Activated naive CD8-positive, alpha-beta T cell treated with anti-CD3 and anti-CD28 coated beads, Interleukin-2, amount 50 U/mL, for 16 hours (primary cell): Measurements from ENCODE around the gene ATG16L2.
"Not testable (repeated sequence)": the region's sequence is repeated elsewhere in the genome, so short reads cannot be mapped to it uniquely, and the experiment has no call there.

Source experiments
- DNase-seq: peaks from one replicate; pipeline ENCODE4 v3.0.0-alpha.2; 2020; ENCODE audit warnings: low read depth, low spot score

ATG16L2 gene

DNA sequence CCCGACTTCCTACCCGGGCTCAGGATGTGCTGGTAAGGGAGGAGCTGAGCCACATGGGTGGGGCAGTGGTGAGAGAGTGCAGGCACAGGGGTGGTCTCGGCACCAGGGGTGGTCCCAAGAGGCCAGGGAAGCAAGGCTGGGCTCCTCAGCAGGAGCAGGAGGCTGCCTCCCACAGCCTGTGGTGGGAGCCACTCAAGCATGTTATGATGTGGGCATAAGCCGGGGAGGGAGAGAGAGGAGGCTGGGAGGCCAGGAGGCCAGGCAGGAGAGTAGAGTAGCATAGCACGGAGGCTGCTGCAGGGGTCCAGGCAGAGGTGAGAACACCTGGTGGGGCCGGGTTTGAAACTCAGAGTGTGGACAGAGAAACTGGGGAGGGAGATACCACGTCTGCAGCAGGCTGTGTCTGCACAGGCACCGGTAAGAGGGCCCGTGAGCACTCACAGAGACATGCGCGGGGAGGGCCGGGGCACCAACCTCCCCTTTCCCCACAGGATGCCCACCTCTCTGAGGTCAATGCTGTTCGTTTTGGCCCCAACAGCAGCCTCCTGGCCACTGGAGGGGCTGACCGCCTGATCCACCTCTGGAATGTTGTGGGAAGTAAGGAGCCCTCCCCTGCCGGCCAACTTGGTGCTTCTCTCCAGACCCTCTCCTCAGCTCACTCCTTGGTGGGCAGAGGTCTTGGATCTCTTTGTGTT, 10.7 kb downstream of the ATG16L2 start:
- DNase-seq = no peak

DNA sequence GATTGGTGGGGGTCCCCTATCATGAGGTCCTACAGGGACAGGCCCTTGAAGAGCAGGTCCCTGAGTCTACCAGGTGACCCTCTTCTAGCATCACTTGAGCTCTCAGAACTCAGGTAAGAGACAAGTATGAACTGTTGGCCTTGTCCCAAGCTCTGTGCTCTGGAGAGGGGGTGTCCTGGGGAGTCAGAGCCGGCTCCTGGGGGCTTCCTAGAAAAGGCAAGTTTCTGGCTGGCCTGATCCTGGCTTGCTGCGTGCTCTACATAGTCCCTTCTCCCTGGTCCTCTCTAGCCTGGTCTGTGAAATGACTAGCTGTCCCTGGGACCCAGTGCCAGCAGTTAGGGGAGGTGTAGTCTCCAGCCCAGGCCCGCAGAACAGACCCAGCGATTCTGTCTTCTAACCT, 11.4 kb downstream of the ATG16L2 start:
- DNase-seq = no peak

DNA sequence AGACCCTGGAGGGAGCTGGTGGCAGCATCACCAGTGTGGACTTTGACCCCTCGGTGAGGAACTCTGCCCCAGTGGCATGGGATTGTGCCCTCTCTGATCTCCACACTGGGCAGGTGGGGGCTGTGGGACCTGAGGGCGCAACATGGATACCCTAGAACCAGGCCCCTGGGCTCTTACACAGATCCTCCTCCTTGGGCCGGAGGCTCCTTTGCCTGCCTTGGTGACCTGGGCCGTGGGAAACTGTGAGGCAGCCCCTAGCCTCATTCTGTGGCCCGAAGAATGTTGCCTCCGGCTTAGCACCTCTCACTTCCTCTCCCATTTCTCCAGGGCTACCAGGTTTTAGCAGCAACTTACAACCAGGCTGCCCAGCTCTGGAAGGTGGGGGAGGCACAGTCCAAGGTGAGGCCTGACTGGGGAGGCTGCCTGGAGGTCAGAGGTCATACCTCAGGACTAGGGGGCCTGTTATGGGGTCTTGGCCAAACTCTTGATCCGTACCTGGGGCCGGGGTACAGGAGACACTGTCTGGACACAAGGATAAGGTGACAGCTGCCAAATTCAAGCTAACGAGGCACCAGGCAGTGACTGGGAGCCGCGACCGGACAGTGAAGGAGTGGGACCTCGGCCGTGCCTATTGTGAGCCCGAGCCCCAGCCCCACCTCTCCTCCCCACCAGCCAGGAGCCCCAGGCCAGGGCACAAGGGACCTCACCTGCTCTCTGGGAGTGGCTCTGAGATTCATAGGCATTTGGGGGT, 12.2 kb downstream of the ATG16L2 start:
- no peak for DNase-seq

DNA sequence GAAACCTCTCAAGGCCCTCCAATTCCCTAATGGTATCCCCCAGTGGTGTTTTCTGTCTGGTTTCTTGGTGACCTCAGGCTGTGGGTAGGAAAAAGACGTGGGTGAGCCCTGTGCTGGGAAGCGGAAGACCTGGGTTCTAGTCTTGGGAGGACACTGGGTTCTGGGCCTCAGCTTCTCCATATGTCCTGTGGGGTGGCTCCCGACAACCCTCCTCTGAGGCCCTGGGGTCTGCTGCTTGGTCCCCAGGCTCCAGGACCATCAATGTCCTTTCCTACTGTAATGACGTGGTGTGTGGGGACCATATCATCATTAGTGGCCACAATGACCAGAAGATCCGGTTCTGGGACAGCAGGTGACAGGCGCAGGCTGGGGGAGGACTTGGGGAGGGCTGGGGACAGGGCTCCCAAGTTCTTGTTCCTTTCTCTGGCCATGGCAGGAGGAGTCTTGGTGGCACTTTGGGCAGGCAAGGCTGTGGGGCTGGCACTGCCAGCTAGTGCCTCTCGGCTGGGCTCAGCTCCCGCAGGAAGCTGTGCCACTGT, 12.8 kb downstream of the ATG16L2 start:
- DNase-seq = no peak

DNA sequence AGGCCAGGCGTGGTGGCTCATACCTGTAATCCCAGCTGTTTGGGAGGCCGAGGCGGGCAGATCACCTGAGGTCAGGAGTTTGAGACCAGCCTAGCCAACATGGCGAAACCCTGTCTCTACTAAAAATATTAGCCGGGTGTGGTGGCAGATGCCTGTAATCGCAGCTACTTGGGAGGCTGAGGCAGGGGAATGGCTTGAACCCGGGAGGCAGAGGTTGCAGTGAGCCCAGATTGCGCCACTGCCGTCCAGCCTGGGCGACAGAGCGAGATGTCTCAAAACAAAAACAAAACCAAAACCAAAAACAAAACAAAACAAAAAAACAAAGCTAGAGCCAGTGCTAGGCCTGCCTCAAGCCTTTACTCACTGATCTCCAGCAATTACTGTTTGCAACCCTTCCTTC, 13.4 kb downstream of the ATG16L2 start:
- not testable (repeated sequence) for DNase-seq

DNA sequence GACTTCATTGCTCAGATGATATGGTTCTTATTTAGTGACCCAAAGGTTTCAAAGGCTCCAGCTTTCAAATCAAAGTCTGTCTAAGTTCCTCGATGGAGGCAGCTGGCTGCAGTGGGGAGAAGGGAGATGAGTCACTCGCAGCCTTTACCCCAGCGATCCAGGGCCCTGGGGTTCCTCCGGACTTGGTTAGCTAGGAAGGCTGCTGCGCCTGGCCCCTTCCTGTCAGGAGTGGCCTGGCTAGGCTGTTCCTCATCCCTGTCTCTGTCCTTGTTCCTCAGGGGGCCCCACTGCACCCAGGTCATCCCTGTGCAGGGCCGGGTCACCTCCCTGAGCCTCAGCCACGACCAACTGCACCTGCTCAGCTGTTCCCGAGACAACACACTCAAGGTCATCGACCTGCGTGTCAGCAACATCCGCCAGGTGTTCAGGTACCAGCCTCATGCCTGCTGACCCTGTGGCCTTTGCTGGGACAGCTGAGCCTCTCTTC, 13.9 kb downstream of the ATG16L2 start:
- DNase-seq = no peak

DNA sequence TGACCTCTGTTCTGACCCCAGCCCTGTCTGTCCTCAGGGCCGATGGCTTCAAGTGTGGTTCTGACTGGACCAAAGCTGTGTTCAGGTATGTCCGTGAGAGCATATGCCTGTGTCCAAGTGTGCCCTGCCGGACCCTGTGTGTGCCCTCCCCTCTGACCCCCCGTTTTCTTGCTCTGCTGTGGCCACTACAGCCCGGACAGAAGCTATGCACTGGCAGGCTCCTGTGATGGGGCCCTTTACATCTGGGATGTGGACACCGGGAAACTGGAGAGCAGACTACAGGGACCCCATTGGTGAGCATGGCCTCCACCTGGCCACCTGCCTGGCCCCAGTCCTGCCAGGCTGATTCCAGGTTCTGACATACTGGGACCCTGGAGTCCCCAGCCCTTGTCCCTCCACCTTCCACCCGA, 14.5 kb downstream of the ATG16L2 start:
- no peak for DNase-seq

DNA sequence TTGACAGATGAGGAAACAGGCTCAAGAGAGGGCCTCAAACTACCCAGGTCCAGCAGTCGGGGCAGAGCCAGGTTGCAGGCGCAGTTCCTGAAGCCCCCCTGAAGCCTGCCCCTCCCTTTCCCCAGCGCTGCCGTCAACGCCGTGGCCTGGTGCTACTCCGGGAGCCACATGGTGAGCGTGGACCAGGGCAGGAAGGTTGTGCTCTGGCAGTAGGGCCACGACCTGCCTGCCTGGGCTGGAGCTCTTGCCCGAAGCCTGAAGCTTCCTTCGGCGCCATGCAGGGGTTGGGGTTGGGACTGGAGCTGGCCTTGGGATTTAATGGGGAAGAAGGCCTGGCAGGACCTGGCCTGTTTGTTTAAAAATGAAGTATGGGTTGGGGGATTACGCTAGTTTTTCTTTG, 15.0 kb downstream of the ATG16L2 start:
- DNase-seq = no peak

DNA sequence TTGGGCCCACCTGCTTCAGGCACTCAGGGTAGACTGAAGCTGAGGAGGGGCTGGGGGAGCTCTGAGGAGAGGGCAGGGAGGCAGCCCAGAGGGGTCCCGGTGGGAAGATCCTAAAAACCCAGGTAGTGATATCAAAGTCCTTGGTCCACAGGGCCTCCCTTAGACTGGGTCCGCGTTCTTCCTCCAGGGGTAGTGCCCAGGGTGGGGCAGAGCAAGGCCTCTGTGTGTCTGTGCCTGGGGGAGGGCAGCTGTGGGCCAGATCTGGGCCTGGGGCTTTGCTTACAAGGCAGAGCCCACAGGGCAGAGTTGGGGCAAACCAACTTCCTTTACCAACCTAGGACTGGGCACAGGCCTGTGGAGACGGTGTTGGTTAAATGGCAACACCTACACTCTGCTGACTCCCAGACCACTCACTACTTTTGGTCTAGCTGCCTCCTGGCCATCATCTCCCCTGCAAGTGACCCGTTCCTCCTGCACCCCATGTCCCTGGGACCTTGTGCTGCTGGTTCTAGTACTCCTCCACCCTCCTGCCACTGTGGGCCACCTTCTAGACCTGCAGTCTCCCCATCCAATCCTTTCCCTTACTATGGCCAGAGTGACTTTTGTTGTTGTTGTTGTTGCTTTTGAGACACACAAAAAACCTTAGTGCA, 15.8 kb downstream of the ATG16L2 start:
- DNase-seq = no peak

DNA sequence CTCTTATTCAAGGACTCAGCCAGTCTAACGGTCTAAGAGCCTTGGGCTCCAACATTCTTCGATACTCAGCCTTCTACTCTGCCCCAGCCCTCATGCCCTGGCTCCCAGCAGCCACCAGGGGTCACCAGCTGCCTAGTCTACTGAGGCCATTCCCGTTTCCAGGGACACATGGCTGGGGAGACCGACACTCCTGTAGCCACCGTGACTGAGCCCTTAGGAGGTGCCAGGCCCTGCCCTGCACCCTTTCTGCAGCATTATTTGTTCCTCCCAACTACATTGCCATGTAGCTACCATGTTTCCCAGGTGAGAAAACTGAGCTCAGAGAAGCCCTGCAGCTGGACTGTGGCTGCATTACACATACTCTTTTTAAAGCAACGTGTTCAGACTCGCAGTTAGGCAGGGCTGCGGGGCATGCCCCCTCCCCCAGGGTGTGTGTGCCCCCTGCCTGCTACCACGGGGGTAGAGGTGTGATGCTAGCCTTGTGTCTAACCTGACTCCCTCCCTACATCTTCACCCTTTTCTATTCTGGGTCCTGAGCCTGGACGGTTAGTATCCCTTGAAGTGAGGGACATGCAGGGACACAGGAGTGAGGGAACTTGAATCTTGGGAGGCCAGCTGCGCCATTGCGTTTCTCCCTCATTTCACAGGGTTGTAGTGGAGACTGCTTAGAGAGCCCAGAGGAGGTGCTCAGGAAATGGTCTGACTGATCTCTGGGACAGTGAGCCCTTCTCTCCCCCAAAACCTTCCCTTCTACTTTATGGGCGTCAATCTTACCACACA, 17.5 kb downstream of the ATG16L2 start:
- DNase-seq = no peak

DNA sequence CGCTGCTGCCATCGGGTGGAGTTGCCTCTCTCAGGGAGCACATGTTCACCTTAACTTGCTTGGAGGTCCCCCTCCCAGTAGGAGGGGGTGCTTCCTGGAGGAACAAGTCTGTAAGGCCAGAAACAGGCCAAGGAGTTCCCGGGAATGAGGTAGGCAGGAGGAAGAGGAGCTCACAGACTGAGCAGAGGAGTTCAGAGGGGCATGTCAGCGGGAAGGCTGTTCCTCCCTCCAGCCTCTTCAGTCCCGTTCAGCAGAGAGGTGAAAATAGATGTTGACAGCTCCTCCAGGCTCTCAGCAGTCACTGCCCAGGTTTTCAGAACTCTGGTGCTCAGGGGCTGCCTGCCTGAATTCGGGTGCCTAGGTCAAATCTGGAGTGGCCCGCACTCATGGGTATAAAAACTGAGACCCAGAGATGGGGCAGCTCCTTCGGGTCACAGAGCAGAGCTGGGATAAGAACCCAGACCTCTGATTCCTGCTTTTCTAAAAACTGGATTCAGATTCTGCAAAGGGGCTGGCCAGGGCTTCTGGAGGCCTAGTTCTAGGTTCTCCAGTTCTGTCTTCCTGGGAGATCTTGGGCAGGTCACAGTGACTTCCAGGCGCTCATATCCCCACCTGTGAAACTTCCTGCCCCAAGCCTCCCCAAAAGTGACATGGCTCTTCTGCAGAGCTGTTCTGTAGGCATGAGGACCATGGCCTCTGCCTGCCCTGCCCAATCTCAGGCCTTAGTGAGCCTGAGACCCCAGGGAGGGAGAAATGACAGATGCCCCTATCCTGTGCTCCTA, 18.3 kb downstream of the ATG16L2 start:
- DNase-seq = no peak

DNA sequence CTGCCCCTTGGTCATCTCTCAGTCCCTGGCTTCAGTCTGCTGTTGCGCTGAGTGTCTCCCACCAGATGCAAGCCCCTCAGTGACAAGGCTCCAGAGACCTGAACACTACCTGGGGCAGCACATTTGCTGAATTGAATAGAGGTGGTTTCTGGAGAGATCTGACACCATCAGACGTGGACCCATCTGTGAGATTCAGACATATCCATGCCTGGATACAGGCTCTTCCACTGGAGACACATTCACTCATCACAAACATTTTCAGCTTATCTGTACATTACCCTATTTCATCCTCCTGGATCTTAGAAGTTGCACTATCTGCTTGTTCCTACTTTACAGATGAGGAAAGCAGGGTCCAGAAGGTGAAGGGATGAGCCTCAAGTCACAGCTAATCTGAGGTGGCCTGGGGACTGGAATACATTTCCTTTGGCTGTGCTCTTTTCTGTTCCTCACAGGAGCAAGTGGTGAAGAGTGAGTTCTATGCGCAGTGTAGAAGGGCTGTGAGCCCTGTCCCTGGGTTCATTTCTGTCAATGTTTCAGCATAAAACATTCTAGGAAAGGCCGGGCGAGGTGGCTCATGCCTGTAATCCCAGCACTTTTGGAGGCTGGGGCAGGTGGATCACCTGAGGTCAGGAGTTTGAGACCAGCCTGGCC, 19.0 kb downstream of the ATG16L2 start:
- no peak for DNase-seq

DNA sequence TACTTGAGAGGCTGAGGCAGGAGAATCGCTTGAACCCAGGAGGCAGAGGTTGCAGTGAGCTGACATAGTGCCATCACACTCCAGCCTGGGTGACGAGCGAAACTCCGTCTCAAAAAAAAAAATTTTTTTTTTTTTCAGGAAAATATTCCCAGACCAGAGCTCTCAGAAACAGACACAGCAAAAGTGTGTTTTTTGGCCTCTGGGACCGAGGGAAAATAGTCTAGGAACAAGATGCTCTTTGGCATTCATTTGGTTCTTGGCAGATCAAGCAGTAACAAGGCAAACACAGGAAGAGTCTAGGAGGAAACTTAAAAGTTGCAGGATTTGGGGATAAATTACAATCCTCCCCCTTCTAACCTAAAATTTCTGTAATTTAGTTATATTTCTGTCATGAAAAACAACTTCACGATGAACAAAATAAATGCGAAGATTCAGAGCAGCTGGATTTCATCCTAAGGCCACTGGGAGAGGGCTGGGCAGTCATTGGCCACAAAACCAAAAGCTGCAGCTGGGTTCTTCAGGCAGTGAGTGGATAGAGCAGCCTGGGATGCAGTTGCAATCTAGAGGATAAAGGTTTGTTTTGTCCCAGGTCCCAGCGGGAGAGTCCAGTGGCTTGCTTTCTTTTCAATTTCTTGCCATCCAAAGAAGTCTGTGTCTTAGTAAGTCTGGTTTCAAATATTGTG, 19.7 kb downstream of the ATG16L2 start:
- DNase-seq = no peak

DNA sequence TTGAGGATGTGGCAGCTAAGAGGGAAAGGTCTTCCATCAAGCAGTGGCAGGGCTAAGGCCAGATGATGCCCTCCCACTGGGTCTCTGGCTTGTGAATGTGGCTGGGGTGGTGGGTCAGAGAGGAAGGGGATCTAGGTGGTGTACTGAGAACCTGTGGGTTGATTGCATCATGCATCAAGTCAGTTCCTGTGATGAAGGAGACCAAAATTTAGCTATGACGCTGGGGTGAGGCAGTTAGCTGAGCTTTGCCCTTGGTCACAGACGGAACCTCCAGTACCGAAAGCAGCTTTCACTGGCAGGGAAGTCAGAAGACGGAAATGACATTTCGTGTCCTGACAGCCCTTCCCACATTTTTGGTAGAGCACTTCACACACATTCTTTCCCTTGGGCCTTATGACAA, 20.7 kb downstream of the ATG16L2 start:
- DNase-seq = no peak

DNA sequence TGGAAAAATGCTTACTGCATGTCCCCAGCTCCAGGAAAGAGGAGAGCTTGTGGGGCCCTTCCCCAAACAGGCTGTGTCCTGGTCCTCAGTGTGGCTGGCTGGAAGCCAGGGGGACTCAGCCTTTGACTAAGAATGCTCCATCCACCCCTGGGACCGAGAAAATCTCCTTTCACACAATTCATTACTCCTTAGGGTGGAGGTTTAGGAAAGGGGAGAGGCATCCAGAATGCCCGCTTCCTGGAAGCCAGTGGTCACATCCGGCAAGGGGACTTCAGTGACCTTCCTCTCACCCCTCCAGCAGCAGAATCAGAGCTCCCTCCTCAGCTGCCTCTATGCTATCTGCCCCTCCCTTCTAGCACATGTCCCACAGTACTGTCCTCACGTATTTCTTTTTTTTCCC, 21.9 kb downstream of the ATG16L2 start:
- DNase-seq = no peak

DNA sequence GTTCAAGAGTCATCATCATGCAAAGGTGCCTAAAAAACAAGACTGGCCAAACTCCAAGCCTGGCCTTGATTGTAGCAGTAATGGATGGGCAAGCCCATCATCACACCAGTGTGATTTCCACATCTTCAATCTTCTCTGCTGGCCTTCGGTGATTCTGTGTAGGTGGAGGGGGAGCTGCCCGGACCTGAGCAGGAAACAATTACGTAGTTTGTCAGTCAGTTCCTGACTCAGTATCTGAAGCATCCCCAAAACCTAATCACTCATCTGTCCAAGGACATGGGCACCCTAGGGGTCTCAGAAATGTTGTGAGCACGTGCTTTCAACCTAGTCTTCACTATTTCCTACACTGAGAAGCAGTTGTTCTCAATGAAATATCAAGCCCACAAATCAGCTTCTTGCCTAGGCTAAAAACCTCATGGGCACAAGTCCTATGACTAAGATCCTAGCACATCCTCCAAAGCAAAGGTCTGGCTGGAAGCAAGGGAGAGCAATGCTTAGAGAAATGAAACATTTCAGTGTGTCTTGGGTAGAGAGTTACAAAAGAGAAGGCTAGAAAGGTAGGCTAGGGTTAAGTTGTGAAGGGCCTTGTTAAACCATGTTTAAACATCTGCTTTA, 24.6 kb downstream of the ATG16L2 start:
- no peak for DNase-seq

DNA sequence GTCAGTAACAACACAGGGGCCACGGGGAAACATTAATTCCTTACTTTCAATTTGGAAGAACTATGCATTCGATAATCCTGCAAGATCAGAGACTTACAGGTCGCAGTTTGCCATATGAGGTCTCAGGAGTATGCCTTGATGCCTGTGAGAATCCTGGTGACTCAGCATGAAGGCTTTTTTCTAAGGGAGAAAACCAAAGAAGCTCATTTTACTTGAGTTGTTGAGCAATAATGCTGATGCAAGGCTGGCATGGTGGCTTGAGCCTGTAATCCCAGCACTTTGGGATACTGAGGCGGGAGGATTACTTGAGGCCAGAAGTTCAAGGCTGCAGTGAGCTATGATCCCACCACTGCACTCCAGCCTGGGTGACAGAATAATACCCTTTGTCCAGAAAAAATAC, 26.6 kb downstream of the ATG16L2 start:
- DNase-seq = no peak

DNA sequence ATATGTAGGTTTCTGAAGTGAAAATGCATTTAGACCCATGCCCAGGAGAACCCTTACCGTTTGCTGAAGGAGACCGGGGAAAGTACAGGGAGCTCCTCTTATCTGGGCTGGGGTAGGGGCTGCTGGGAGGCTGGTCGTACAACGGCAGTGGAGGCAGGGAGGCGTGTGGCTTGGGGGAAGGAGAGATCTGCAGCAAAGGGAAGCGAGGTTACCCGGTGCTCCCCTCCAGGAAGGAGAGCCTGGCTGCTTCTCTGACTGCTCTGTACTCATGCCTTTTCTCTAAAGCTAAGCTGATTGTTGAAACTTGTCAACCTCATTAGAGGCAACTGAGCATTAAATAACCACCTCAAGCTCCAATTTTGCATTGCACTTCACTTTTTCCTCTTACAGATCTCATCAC, 27.2 kb downstream of the ATG16L2 start:
- DNase-seq = no peak

DNA sequence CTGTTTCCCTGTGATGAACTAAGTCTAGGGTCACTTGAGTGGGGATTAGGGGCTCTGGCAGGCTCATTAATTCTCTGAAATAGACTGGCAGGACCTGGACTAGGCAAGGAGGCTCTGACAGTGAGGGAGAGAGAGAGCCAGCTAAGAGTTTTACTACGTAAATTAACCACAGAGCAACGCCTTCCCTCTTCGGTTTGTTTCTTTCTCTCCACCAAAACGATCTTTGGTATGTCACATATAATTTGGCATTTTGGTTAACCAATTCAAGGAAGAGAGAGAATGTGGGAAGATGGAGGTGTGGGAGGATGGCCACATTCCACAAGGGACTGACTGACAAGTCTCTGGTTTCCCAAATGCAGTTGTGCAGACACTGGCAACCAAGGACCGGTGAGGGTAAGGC, 27.9 kb downstream of the ATG16L2 start:
- DNase-seq = no peak
